Cardiac muscle cell (in vitro differentiated cells and primary cell): ENCODE data around the gene IGFBP4. TPM values are rescaled to one million over a fixed set of nuclear protein-coding genes. Genes with fewer than 3 reads are reported as not detected.
"Not testable (repeated sequence)": the region's sequence is repeated elsewhere in the genome, so short reads cannot be mapped to it uniquely, and the experiment has no call there.

Source experiments
- DNase-seq, 2 donors: peaks; one replicate each; pipeline versions ENCODE4 v3.0.0 to v3.0.0-alpha.2; 2010 to 2017; ENCODE audit warnings: low read depth in 1 of 2, low spot score in 1 of 2
- H3K27ac ChIP-seq: fragments of 200-600 bp; sonication (generic); 2 replicates; pipeline ENCODE4 v1.5.1; 2016
- H3K27me3 ChIP-seq: fragments of 200-600 bp; sonication (generic); 2 replicates; pipeline ENCODE4 v1.6.0; 2016; ENCODE audit warnings: control low read depth
- H3K36me3 ChIP-seq: fragments of 200-600 bp; sonication (generic); 2 replicates; pipeline ENCODE4 v1.5.1; 2016; ENCODE audit warnings: control low read depth
- H3K4me1 ChIP-seq: fragments of 200-600 bp; sonication (generic); 2 replicates; pipeline ENCODE4 v1.8.1; 2017; ENCODE audit warnings: low read depth, mild to moderate bottlenecking, mixed run types
- H3K4me3 ChIP-seq: fragments of 200-600 bp; sonication (generic); 2 replicates; pipeline ENCODE4 v1.5.1; 2016; ENCODE audit warnings: mild to moderate bottlenecking
- H3K9me3 ChIP-seq: fragments of 200-600 bp; sonication (generic); 2 replicates; pipeline ENCODE4 v1.5.1; 2017; ENCODE audit warnings: low read depth, mild to moderate bottlenecking, control low read depth
- CTCF ChIP-seq: IDR thresholded peaks from 2 replicates; pipeline ENCODE4 v1.5.1; 2012; ENCODE audit warnings: low read depth, mild to moderate bottlenecking, low read length
- polyA plus RNA-seq: library from polyadenylated mRNA; unstranded; fragments of >200 nt; fragmentation: Nextera tagmentation; extraction: Ambion mirVana; gene quantifications from 2 replicates; pipeline ENCODE4 v1.2.1, GENCODE V29; 2016
- total RNA-seq: library from RNA; depleted of rRNA; stranded (reverse); fragments of >200 nt; gene quantifications from 2 replicates; pipeline ENCODE4 v1.2.3, GENCODE V29; 2016

Gene IGFBP4
- total RNA-seq (41.7 and 87.4 TPM in 2 replicates), polyA plus RNA-seq (109 and 215 TPM in 2 replicates)

DNA sequence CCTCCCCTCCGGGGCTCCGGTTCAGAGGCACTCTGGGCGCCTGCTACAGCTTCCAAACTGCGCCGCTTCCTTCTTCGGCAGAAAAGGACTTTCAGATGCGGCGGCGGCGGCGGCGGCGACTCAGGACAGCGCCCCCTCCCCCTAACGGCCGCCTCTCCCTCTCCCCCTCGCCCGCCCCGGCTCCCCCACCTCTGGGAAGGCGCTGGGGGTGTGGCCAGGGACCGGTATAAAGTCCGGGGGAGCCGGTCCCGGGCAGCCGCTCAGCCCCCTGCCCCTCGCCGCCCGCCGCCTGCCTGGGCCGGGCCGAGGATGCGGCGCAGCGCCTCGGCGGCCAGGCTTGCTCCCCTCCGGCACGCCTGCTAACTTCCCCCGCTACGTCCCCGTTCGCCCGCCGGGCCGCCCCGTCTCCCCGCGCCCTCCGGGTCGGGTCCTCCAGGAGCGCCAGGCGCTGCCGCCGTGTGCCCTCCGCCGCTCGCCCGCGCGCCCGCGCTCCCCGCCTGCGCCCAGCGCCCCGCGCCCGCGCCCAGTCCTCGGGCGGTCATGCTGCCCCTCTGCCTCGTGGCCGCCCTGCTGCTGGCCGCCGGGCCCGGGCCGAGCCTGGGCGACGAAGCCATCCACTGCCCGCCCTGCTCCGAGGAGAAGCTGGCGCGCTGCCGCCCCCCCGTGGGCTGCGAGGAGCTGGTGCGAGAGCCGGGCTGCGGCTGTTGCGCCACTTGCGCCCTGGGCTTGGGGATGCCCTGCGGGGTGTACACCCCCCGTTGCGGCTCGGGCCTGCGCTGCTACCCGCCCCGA lies at the start of gene IGFBP4:
IGFBP4 (plus strand) TSS at position 255 of the 792 bp plus-strand sequence; CDS start at position 541, 286 bp downstream.
- peak; percentile 86 to 88 for DNase-seq
- Histone ChIP-seq H3K4me3 (peak within 1 kb of the TSS; percentile 47), H3K27me3 (no peaks in the 10 kb centered on the region), H3K36me3 (no peaks in the 10 kb centered on the region), H3K4me1 (peaks cover 16% of the 10 kb centered on the region), H3K27ac (no peak within 1 kb of the TSS), H3K9me3 (no peaks in the 10 kb centered on the region)
- TF ChIP-seq CTCF = peak; percentile 43

- Histone ChIP-seq H3K27me3 (no peaks in the 10 kb centered on the region), H3K9me3 (no peaks in the 10 kb centered on the region), H3K27ac (no peak overlapping the region), H3K4me3 (no peak overlapping the region), H3K4me1 (no peaks in the 10 kb centered on the region), H3K36me3 (peaks cover 53% of the 10 kb centered on the region)
- TF ChIP-seq CTCF = peak; percentile 55
- DNase-seq = peak; percentile 77 to 81
Measured at GRCh38 chr17:40399185-40399584, 44.1 kb upstream of the IGFBP4 start.

GRCh38 chr17:40402668-40403067 lies 40.6 kb upstream of the IGFBP4 start:
- no peak for TF ChIP-seq CTCF
- DNase-seq = no peak
- no peak overlapping the region for H3K27ac ChIP-seq

DNA sequence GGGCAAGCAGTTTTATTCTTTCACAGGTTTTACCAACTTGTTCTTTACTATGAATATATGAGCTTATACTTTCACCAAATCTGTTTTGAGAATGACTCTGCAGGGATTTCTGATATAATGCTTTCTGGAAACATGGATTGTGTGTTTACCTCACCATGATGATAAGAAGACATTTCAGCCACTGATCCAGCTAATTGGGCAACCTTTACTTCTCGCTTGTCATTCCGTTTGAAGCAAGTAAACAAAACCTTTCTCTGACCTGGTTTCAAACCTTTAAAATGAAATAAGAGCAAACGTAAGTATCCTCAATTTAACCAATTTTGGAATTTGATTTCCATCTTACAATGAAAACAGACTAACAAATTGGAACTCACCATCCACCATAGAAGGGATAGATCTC lies 39.2 kb upstream of the IGFBP4 start:
- peaks cover 52% of the 10 kb centered on the region for H3K36me3 ChIP-seq
- H3K27me3 ChIP-seq = no peaks in the 10 kb centered on the region

More at GRCh38 chr17:40402668-40403067, 40.6 kb upstream of the IGFBP4 start:
- H3K9me3 ChIP-seq = no peaks in the 10 kb centered on the region
- no peaks in the 10 kb centered on the region for H3K27me3 ChIP-seq
- H3K36me3 ChIP-seq = peaks cover 57% of the 10 kb centered on the region
- H3K4me1 ChIP-seq = no peaks in the 10 kb centered on the region
- no peak overlapping the region for H3K4me3 ChIP-seq

GRCh38 chr17:40407460-40407859 lies 35.8 kb upstream of the IGFBP4 start:
- Histone ChIP-seq H3K36me3 (peaks cover 49% of the 10 kb centered on the region), H3K4me1 (no peaks in the 10 kb centered on the region), H3K27ac (no peak overlapping the region), H3K27me3 (no peaks in the 10 kb centered on the region), H3K9me3 (no peaks in the 10 kb centered on the region), H3K4me3 (no peak overlapping the region)
- TF ChIP-seq CTCF = no peak
- no peak for DNase-seq

More for the DNA sequence above, 39.2 kb upstream of the IGFBP4 start:
- no peak for DNase-seq
- Histone ChIP-seq H3K4me3 (no peak overlapping the region), H3K27ac (no peak overlapping the region), H3K9me3 (no peaks in the 10 kb centered on the region), H3K4me1 (no peaks in the 10 kb centered on the region)
- no peak for TF ChIP-seq CTCF

DNA sequence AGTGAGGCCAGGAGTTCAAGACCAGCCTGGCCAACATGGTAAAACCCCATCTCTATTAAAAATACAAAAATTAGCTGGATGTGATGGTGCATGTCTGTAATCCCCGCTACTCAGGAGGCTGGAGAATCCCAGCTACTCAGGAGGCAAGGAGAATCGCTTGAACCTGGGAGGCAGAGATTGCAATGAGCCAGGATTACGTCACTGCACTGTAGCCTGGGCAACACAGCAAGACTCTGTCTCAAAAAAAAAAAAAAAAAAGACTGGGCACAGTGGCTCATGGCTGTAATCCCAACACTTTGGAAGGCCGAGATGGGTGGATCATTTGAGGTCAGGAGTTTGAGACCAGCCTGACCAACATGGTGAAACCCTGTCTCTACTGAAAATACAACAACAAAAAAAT lies 33.7 kb upstream of the IGFBP4 start:
- H3K36me3 ChIP-seq = peaks cover 38% of the 10 kb centered on the region
- H3K27me3 ChIP-seq, H3K4me1 ChIP-seq, H3K4me3 ChIP-seq, H3K27ac ChIP-seq, H3K9me3 ChIP-seq, DNase-seq: not testable (repeated sequence)
